ENCODE measurements around the gene ZBTB8OS. TPM values are rescaled to one million over a fixed set of nuclear protein-coding genes. Genes with fewer than 3 reads are reported as not detected.

The ZBTB8OS gene
- total and polyA plus RNA-seq, 2 of the 8 experiments (the other 6 are each of a cell fraction or from before 2014, with no cell fraction given): 68.0 to 74.2 TPM

DNA sequence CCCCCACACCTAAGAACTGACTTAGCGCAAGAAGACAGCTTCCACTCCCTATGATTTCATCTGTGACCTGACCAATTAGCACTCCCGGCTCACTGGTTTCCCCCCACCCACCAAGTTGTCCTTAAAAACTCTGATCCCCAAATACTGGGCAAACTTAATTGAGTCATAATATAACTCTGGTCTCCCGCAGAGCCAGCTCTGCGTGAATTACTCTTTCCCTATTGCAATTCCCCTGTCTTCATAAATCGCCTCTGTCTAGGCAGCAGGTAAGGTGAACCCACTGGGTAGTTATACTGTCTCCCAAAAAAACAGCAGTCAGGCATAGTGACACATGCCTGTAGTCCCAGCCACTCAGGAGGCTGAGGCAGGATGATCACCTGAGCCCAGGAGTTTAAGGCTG, 36.9 kb downstream of the ZBTB8OS start:
- H3K4me2 ChIP-seq (ENCODE audit: insufficient read depth in 1 of 2, low read depth in 2 of 2, low read length in 2 of 2): no peak overlapping the region
- no peak overlapping the region for H2BK20ac ChIP-seq (ENCODE audit: low read length)
- ChIA-PET CTCF (ENCODE audit: partially characterized antibody) (interaction anchor here (1.3 to 3.7 kb wide), 2 partner anchors 14 to 93 kb away, joined by 3 to 18 read pairs; no protein-coding TSS in a partner anchor), POLR2A (ENCODE audit: partially characterized antibody) (interaction anchor here (0.8 to 3.2 kb wide), 8 partner anchors 10 to 76 kb away, joined by 3 to 11 read pairs (median 4); no protein-coding TSS in a partner anchor)
- FAIRE-seq (no peak), DNase-seq (ENCODE audit: low read depth in 1 of 2, low spot score in 2 of 2) (no peak)
- H2BK5ac ChIP-seq (ENCODE audit: low read depth, low read length): no peak overlapping the region
- H3K23me2 ChIP-seq (ENCODE audit: low read depth, low read length): no peaks in the 10 kb centered on the region
- no peaks in the 10 kb centered on the region for H3K27me3 ChIP-seq (replicated peaks in 1 of 4; ENCODE audit: control insufficient read depth in 3 of 4, extremely low read depth in 1 of 4, insufficient read depth in 3 of 4, low read length in 3 of 4)
- H3K56ac ChIP-seq (replicated peaks; ENCODE audit: insufficient read length, low read depth, low read length): no peak overlapping the region
- H3K4me3 ChIP-seq (ENCODE audit: extremely low read depth in 1 of 4, insufficient read depth in 2 of 4, low read depth in 3 of 4, low read length in 4 of 4): no peak overlapping the region
- no peak overlapping the region for H3K27ac ChIP-seq (ENCODE audit: low read depth, low read length)
- no peak overlapping the region for H3K23ac ChIP-seq (ENCODE audit: insufficient read length)
- no peak overlapping the region for H2BK12ac ChIP-seq (ENCODE audit: low read depth, low read length)
- no peak overlapping the region for H2BK120ac ChIP-seq (replicated peaks; ENCODE audit: low read depth, low read length)
- no peaks in the 10 kb centered on the region for H3K36me3 ChIP-seq (ENCODE audit: control insufficient read depth in 2 of 4, insufficient read depth in 4 of 4, low read length in 3 of 4)
- no peaks in the 10 kb centered on the region; a peak in 1 of 7 replicates for H3K4me1 ChIP-seq (replicated peaks in 1 of 4; ENCODE audit: control insufficient read depth in 3 of 4, insufficient read depth in 4 of 4, low read length in 3 of 4)
- H2BK15ac ChIP-seq (ENCODE audit: low read length): no peak overlapping the region
- no peaks in the 10 kb centered on the region for H3K9me3 ChIP-seq (ENCODE audit: insufficient read depth in 2 of 2, low read depth in 1 of 2, low read length in 1 of 2)
- H4K91ac ChIP-seq (replicated peaks; ENCODE audit: insufficient read length, low read length): no peak overlapping the region
- no peak overlapping the region for H4K8ac ChIP-seq (ENCODE audit: extremely low read depth, insufficient read depth, low read length)
- no peak overlapping the region for H2AFZ ChIP-seq (ENCODE audit: low read length)
- no peak overlapping the region for H3K14ac ChIP-seq (ENCODE audit: insufficient read length)
- no peaks in the 10 kb centered on the region for H4K20me1 ChIP-seq (replicated peaks in 1 of 2; ENCODE audit: control insufficient read depth in 1 of 2, insufficient read depth in 2 of 2, low read length in 2 of 2)
- no peak overlapping the region for H4K5ac ChIP-seq (ENCODE audit: insufficient read length, low read depth, low read length)
- no peak overlapping the region for H3K4ac ChIP-seq (replicated peaks; ENCODE audit: insufficient read length, low read depth, low read length)
- no peaks in the 10 kb centered on the region for H3K79me1 ChIP-seq (ENCODE audit: low read depth, low read length)
- H3K18ac ChIP-seq (ENCODE audit: extremely low read depth, low read length): no peak overlapping the region
- WGBS, 2 experiments (ENCODE audit: extremely low coverage in 1 of 2, insufficient coverage in 1 of 2, insufficient read length in 1 of 2, insufficient replicate concordance in 2 of 2, low coverage in 1 of 2, low lambda C conversion rate in 2 of 2, missing lambda C conversion rate in 1 of 2): 93% methylated on average over 5 of the region's 5 CpGs; no CpG with 5 or more reads in 1 of the 2 experiments
- no peak overlapping the region for H3K9ac ChIP-seq (replicated peaks in 1 of 4; ENCODE audit: extremely low read depth in 1 of 4, low read depth in 3 of 4, low read length in 3 of 4)
- H3K79me2 ChIP-seq (ENCODE audit: control insufficient read depth in 1 of 2, insufficient read depth in 2 of 2, low read length in 2 of 2): no peaks in the 10 kb centered on the region
- no peak overlapping the region for H2AK5ac ChIP-seq (ENCODE audit: low read depth, low read length)
- TF ChIP-seq EZH2 (IDR thresholded peaks at IDR 0.05; ENCODE audit: low read depth, low read length, severe bottlenecking): no peak
- no peak for TF ChIP-seq SUZ12 (IDR thresholded peaks at IDR 0.05; ENCODE audit: low read length)
- TF ChIP-seq YY1 (IDR thresholded peaks at IDR 0.05; ENCODE audit: low read depth, low read length): no peak
- TF ChIP-seq FOSL1 (IDR thresholded peaks at IDR 0.05; ENCODE audit: insufficient read depth, low read depth, low read length): no peak
- TF ChIP-seq SAP30 (IDR thresholded peaks at IDR 0.05; ENCODE audit: insufficient read depth, insufficient replicate concordance, low read length): no peak
- TF ChIP-seq, protein P1, sequence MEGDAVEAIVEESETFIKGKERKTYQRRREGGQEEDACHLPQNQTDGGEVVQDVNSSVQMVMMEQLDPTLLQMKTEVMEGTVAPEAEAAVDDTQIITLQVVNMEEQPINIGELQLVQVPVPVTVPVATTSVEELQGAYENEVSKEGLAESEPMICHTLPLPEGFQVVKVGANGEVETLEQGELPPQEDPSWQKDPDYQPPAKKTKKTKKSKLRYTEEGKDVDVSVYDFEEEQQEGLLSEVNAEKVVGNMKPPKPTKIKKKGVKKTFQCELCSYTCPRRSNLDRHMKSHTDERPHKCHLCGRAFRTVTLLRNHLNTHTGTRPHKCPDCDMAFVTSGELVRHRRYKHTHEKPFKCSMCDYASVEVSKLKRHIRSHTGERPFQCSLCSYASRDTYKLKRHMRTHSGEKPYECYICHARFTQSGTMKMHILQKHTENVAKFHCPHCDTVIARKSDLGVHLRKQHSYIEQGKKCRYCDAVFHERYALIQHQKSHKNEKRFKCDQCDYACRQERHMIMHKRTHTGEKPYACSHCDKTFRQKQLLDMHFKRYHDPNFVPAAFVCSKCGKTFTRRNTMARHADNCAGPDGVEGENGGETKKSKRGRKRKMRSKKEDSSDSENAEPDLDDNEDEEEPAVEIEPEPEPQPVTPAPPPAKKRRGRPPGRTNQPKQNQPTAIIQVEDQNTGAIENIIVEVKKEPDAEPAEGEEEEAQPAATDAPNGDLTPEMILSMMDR (IDR thresholded peaks at IDR 0.05; ENCODE audit: control extremely low read depth in 1 of 3, insufficient read depth in 1 of 3, low read depth in 1 of 3, low read length in 3 of 3): no peak
- no peak for TF ChIP-seq TBP (IDR thresholded peaks at IDR 0.05; ENCODE audit: low read depth, low read length)
- TF ChIP-seq CEBPB (IDR thresholded peaks at IDR 0.05; ENCODE audit: low read depth, low read length): no peak
- TF ChIP-seq SIN3A (conservative IDR thresholded peaks at IDR 0.05 in 1 of 2, IDR thresholded peaks at IDR 0.05 in 1 of 2; ENCODE audit: low read depth in 1 of 2, low read length in 2 of 2): no peak
- no peak for TF ChIP-seq PHF8 (conservative IDR thresholded peaks at IDR 0.05; ENCODE audit: low read depth, low read length)
- no peak for TF ChIP-seq ZNF274 (IDR thresholded peaks at IDR 0.05; ENCODE audit: borderline replicate concordance, extremely low read depth, low read length)

Data from H1 (cell line).